NCI-H82 (cell line): ENCODE results near the gene ATP13A2.
A peak's percentile ranks its signal among the peaks of the same experiment; 100 is the strongest.

Experiments used
- DNase-seq: peaks from one replicate; lab custom pipeline; 2025; lab: John Stamatoyannopoulos, UW

The ATP13A2 gene

GRCh38 chr1:17011439-17012307 is at the start of gene ATP13A2:
Gene ATP13A2 (minus strand): TSS chr1:17011928. CDS start chr1:17011738, 190 bp downstream.
- DNase-seq, result peak; percentile 95

- no peak for DNase-seq
These were observed 49.8 kb upstream of the ATP13A2 start for GRCh38 chr1:17061486-17061885.

- DNase-seq, result no peak
These were observed 48.6 kb upstream of the ATP13A2 start for GRCh38 chr1:17060306-17060749.

GRCh38 chr1:17059391-17060305 is 47.9 kb upstream of the ATP13A2 start:
- DNase-seq, result peak; percentile 84

- DNase-seq, result no peak
These were observed 44.8 kb upstream of the ATP13A2 start for GRCh38 chr1:17056551-17056950.

- no peak for DNase-seq
These were observed 44.1 kb upstream of the ATP13A2 start for GRCh38 chr1:17055801-17056200.

GRCh38 chr1:17053685-17054410 is 42.1 kb upstream of the ATP13A2 start, which contains the start of gene SDHB:
Gene SDHB (minus strand): TSS chr1:17054032. CDS start chr1:17054019, 13 bp downstream.
- peak; percentile 99 for DNase-seq

GRCh38 chr1:17053086-17053684 is 41.5 kb upstream of the ATP13A2 start:
- peak; percentile 28 for DNase-seq

GRCh38 chr1:17052641-17053040 is 40.9 kb upstream of the ATP13A2 start:
- DNase-seq, result no peak

- DNase-seq, result no peak
These were observed 40.3 kb upstream of the ATP13A2 start for GRCh38 chr1:17052038-17052437.

GRCh38 chr1:17047924-17048323 is 36.2 kb upstream of the ATP13A2 start:
- no peak for DNase-seq

GRCh38 chr1:17046334-17046657 is 34.6 kb upstream of the ATP13A2 start:
- no peak for DNase-seq

- peak; percentile 67 for DNase-seq
These were observed 34.1 kb upstream of the ATP13A2 start for GRCh38 chr1:17045634-17046333.

GRCh38 chr1:17045150-17045549 is 33.4 kb upstream of the ATP13A2 start:
- no peak for DNase-seq

- DNase-seq, result no peak
These were observed 31.9 kb upstream of the ATP13A2 start for GRCh38 chr1:17043676-17044075.

GRCh38 chr1:17040135-17040534 is 28.4 kb upstream of the ATP13A2 start:
- DNase-seq, result no peak

- no peak for DNase-seq
These were observed 27.8 kb upstream of the ATP13A2 start for GRCh38 chr1:17039522-17039921.

GRCh38 chr1:17033481-17033880 is 21.8 kb upstream of the ATP13A2 start:
- DNase-seq, result no peak

- no peak for DNase-seq
These were observed 21.0 kb upstream of the ATP13A2 start for GRCh38 chr1:17032741-17033140.

- DNase-seq, result peak; percentile 69
These were observed 19.7 kb upstream of the ATP13A2 start for GRCh38 chr1:17031436-17031835.

- no peak for DNase-seq
These were observed 18.5 kb upstream of the ATP13A2 start for GRCh38 chr1:17030206-17030605.
